ENCODE results near the gene NFX1.
"Not testable (repeated sequence)": the region's sequence is repeated elsewhere in the genome, so short reads cannot be mapped to it uniquely, and the experiment has no call there.

The NFX1 gene

GRCh38 chr9:33392591-33393021, 102.3 kb downstream of the NFX1 start:
- DNase-seq = not testable (repeated sequence)

- DNase-seq = no peak
Measured at GRCh38 chr9:33393581-33393980, 103.3 kb downstream of the NFX1 start.

GRCh38 chr9:33393986-33394385, 103.7 kb downstream of the NFX1 start:
- DNase-seq = not testable (repeated sequence)

- DNase-seq = not testable (repeated sequence)
Measured at GRCh38 chr9:33395159-33395879, 105.0 kb downstream of the NFX1 start.

GRCh38 chr9:33397801-33398200, 107.5 kb downstream of the NFX1 start:
- not testable (repeated sequence) for DNase-seq

GRCh38 chr9:33399047-33399446, 108.7 kb downstream of the NFX1 start:
- not testable (repeated sequence) for DNase-seq

- DNase-seq = not testable (repeated sequence)
Measured at GRCh38 chr9:33401809-33402208, 111.5 kb downstream of the NFX1 start.

GRCh38 chr9:33402371-33402770, 112.1 kb downstream of the NFX1 start, which contains the start of gene AQP7:
TSS of gene AQP7 (minus strand) at chr9:33402568. CDS start at chr9:33401262, 1,306 bp downstream.
- DNase-seq = not testable (repeated sequence)

GRCh38 chr9:33403941-33404787, 113.8 kb downstream of the NFX1 start:
- DNase-seq = no peak

GRCh38 chr9:33404788-33405362, 114.6 kb downstream of the NFX1 start:
- DNase-seq = no peak

- DNase-seq = no peak
Measured at GRCh38 chr9:33407061-33407460, 116.7 kb downstream of the NFX1 start.

GRCh38 chr9:33408087-33408486, 117.8 kb downstream of the NFX1 start:
- DNase-seq = no peak

- DNase-seq = no peak
Measured at GRCh38 chr9:33414268-33414667, 124.0 kb downstream of the NFX1 start.

GRCh38 chr9:33414889-33415500, 124.7 kb downstream of the NFX1 start:
- no peak for DNase-seq

GRCh38 chr9:33415501-33416038, 125.3 kb downstream of the NFX1 start:
- DNase-seq = no peak

- no peak for DNase-seq
Measured at GRCh38 chr9:33416996-33417395, 126.7 kb downstream of the NFX1 start.

- no peak for DNase-seq
Measured at GRCh38 chr9:33418090-33418489, 127.8 kb downstream of the NFX1 start.

GRCh38 chr9:33419708-33420303, 129.5 kb downstream of the NFX1 start:
- DNase-seq = no peak
